DMS114 treated with DMSO at 0.1 percent for 48 hours (cell line): ENCODE measurements around the gene PTPRG.

ENCODE experiments used
- DNase-seq: peaks from one replicate; lab custom pipeline; 2025; ENCODE audit not compliant: unreplicated experiment; lab: John Stamatoyannopoulos, UW

The PTPRG gene

GRCh38 chr3:62095080-62095479 is 533.7 kb downstream of the PTPRG start:
- no peak for DNase-seq

GRCh38 chr3:62095756-62096155 is 534.4 kb downstream of the PTPRG start:
- no peak for DNase-seq

GRCh38 chr3:62096521-62096920 is 535.1 kb downstream of the PTPRG start:
- no peak for DNase-seq

GRCh38 chr3:62097121-62097520 is 535.8 kb downstream of the PTPRG start:
- DNase-seq, result no peak

- DNase-seq, result no peak
Observed at GRCh38 chr3:62098646-62099365, 537.4 kb downstream of the PTPRG start.

GRCh38 chr3:62100282-62100989 is 539.1 kb downstream of the PTPRG start:
- DNase-seq, result no peak

- no peak for DNase-seq
Observed at GRCh38 chr3:62101488-62101887, 540.1 kb downstream of the PTPRG start.

GRCh38 chr3:62103531-62103930 is 542.2 kb downstream of the PTPRG start:
- no peak for DNase-seq

GRCh38 chr3:62109534-62109933 is 548.2 kb downstream of the PTPRG start:
- no peak for DNase-seq

GRCh38 chr3:62110443-62111225 is 549.3 kb downstream of the PTPRG start:
- no peak for DNase-seq

- no peak for DNase-seq
Observed at GRCh38 chr3:62113092-62113491, 551.7 kb downstream of the PTPRG start.

- DNase-seq, result no peak
Observed at GRCh38 chr3:62114763-62115162, 553.4 kb downstream of the PTPRG start.

- DNase-seq, result no peak
Observed at GRCh38 chr3:62117903-62118548, 556.7 kb downstream of the PTPRG start.

- DNase-seq, result no peak
Observed at GRCh38 chr3:62119139-62119538, 557.8 kb downstream of the PTPRG start.

- no peak for DNase-seq
Observed at GRCh38 chr3:62122819-62123218, 561.4 kb downstream of the PTPRG start.

- DNase-seq, result no peak
Observed at GRCh38 chr3:62125380-62125779, 564.0 kb downstream of the PTPRG start.

GRCh38 chr3:62127116-62127515 is 565.7 kb downstream of the PTPRG start:
- no peak for DNase-seq

- DNase-seq, result no peak
Observed at GRCh38 chr3:62128051-62128450, 566.7 kb downstream of the PTPRG start.

GRCh38 chr3:62128681-62129080 is 567.3 kb downstream of the PTPRG start:
- DNase-seq, result no peak

- no peak for DNase-seq
Observed at GRCh38 chr3:62131050-62131449, 569.7 kb downstream of the PTPRG start.

- DNase-seq, result no peak
Observed at GRCh38 chr3:62131620-62132019, 570.2 kb downstream of the PTPRG start.
